Coronary artery (tissue), 2 donors: ENCODE data around the gene ATG2B.

Experiments used
- DNase-seq: peaks from one replicate; pipeline ENCODE4 v3.0.0-alpha.2; 2017; ENCODE audit warnings: low spot score
- H3K27ac ChIP-seq, 2 donors: fragments of 200-600 bp; sonication (generic); one replicate each; pipeline ENCODE4 v1.5.1; 2016 to 2019
- H3K4me3 ChIP-seq: fragments of 200-600 bp; sonication (generic); 2 replicates; pipeline ENCODE4 v1.5.1; 2016; ENCODE audit warnings: mild to moderate bottlenecking, moderate library complexity
- TF ChIP-seq, protein P1 (sequence below): fragments of 200-600 bp; sonication (generic); IDR thresholded peaks from one replicate; pipeline ENCODE4 v1.5.1; 2019; ENCODE audit warnings: antibody characterized with exemption

ATG2B gene

DNA sequence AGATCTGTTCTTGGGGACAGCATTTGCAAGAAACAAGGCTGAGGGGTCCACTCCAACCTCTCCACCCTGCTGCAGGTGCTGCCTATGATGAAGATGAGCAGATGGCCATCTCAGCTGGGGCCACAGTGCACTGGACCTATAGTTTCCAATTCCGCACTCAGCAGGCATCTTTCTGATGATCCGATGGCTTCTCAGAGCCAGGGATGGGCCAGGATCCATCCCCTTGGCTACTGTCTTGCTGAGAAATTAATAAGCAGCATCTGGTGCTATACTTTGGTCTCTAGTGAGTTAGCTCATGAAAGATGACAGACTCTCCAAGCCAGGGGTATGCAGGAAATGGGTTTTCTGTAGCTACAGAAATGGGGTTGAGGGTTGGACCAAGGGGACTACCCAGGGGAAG lies 125.5 kb downstream of the ATG2B start:
- TF ChIP-seq, protein P1, sequence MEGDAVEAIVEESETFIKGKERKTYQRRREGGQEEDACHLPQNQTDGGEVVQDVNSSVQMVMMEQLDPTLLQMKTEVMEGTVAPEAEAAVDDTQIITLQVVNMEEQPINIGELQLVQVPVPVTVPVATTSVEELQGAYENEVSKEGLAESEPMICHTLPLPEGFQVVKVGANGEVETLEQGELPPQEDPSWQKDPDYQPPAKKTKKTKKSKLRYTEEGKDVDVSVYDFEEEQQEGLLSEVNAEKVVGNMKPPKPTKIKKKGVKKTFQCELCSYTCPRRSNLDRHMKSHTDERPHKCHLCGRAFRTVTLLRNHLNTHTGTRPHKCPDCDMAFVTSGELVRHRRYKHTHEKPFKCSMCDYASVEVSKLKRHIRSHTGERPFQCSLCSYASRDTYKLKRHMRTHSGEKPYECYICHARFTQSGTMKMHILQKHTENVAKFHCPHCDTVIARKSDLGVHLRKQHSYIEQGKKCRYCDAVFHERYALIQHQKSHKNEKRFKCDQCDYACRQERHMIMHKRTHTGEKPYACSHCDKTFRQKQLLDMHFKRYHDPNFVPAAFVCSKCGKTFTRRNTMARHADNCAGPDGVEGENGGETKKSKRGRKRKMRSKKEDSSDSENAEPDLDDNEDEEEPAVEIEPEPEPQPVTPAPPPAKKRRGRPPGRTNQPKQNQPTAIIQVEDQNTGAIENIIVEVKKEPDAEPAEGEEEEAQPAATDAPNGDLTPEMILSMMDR: no peak
- no peak for DNase-seq
- Histone ChIP-seq H3K27ac (no peak overlapping the region), H3K4me3 (no peak overlapping the region)

DNA sequence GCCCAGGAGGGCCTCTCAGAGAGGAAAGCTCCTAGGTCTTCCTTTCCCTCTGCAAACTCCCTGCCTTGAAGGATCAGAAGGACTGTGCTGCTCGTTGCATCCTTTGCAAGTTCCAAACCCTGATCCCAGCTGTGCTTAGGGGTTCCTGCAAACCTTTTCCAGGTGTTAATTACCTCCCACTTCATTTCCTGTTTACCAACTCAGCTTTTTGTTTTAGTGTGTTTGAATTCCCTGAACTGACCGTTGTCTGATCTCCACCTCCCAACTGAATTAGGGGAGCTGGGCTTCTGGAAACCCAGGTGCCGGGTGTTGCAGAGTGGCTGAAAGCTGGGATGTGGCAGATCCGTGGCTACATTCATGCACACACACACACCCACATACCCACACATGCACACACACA lies 127.7 kb downstream of the ATG2B start:
- TF ChIP-seq, protein P1: no peak
- Histone ChIP-seq H3K27ac (no peak overlapping the region), H3K4me3 (no peak overlapping the region)
- no peak for DNase-seq

DNA sequence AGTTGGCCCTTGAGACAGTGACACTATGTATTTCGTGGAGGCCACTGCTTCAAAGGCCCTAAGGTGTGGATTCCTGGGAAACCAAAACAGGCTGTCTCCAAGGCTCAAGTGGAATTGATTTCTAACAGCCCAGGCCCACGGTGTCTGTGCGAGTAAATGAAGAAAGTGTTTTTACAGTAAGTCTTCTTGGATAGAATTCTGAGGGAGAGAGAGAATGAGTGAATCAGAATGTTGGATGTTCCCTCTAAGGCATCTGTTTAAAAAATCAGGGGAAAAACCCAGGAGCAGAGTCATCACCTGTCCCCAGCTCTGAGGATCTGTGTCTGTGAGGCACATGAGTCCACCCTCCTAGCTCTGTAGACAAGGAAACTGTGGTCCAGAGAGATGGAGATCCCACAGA lies 129.5 kb downstream of the ATG2B start:
- H3K27ac ChIP-seq: no peak overlapping the region
- H3K4me3 ChIP-seq: no peak overlapping the region
- DNase-seq: no peak
- TF ChIP-seq, protein P1: no peak

DNA sequence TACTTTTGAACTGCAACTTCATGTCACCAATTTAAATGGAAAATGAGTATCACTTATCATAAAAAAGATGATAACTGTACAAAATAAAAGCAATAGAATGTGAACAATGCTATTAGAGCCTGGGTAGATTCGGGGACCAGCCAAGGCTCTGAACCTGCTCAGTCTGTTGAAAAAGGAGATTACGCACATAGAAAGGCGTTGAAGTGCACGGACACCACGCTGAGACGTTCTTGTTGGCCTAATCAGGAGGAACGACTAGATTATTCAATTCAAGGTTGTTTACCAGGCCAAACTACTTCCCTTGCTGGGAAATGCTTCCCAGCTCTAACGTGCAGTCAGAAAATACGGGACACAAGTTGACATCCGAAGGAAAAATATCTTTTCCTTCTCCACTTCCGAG lies 130.6 kb downstream of the ATG2B start:
- TF ChIP-seq, protein P1: no peak
- no peak for DNase-seq
- Histone ChIP-seq H3K27ac (no peak overlapping the region), H3K4me3 (no peak overlapping the region)

DNA sequence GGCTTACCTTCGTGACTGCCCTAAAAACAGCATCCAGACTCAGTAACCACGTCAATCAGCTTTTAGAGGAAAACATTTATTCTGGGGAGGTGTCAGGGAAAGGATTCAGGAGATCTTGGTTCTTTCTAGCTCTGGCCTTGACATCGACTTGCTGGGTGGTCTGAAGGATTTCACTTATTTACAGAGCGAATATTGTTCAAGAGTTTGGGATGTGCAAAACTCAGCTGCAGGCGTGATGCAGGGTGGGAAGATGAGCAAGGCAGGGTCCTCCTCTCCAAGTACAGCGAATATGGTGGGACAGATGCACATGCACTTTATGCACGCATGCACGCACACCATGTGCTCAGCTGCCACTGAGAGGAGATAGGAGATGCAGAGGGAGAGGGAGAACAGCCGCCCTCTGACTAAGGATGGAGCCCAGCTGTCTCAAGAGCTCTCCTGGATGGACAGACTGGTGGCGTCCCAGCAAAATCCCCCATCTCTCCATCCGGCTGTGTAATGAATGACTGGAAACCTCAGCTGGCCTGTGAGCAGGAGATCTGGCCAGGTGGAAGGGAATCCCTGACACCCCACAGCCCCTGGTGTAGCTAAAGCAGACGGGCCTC lies 131.5 kb downstream of the ATG2B start:
- H3K4me3 ChIP-seq: no peak overlapping the region
- H3K27ac ChIP-seq: no peak overlapping the region
- TF ChIP-seq, protein P1: no peak
- no peak for DNase-seq

DNA sequence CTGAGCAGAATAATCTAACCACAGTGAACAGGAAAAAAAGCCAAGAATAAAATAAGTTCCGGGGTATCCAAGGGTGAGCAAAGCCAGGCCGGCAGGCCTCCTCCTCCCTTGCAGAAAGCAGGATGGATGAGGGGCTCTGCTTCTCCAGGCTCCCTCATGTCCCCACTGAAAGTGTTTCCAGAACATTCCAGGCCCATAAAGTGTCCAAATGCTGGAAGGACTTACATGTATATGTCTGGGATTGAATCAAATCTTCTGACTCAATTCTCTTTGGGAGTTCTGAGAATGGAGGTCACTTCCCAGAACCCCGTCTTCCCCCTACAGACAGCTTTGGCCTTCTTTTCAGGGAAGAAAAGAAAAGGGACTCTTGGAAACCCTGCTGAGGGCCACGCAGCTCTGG lies 132.1 kb downstream of the ATG2B start:
- H3K27ac ChIP-seq: no peak overlapping the region

DNA sequence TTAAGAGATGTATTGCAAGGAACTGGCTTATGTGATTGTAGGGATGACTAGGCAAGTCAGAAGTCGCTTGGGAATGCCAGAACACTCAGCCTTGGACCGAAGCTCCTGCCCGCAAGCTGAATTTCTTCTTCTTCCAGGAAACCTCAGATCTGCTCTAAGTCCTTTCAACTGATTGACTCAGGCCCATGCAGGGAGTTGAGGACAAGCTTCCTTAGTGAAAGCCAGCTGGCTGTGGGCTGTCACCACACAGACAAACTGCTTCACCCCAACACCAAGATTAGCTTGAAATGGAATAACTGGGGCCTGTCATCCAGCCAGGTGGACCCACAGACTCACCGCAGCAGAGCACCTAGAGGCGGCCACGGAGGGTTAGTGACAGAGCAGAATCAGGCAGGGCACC lies 133.8 kb downstream of the ATG2B start:
- no peak overlapping the region for H3K27ac ChIP-seq
- no peak for DNase-seq
- TF ChIP-seq, protein P1: no peak
- no peak overlapping the region for H3K4me3 ChIP-seq

More for the DNA sequence above, 132.1 kb downstream of the ATG2B start:
- TF ChIP-seq, protein P1: no peak
- DNase-seq: no peak
- H3K4me3 ChIP-seq: no peak overlapping the region
